HepG2 (cell line): Measurements from ENCODE around the gene EXOC1. TPM values are rescaled to one million over a fixed set of nuclear protein-coding genes. Genes with fewer than 3 reads are reported as not detected.

Experiments
- ATAC-seq: fragments of 200-7000 bp; cut with Tn5 transposase; 3 replicates; pipeline ENCODE4 v1.9.1; 2020; ENCODE audit warnings: mild to moderate bottlenecking, moderate library complexity
- BruUV-seq: library from RNA; stranded (reverse); fragments of 400-500 nt; replicated peaks from 2 replicates; lab custom pipeline; 2021; lab: Mats Ljungman, UMichigan
- CTCF ChIA-PET: fragments of 300-600 bp; formaldehyde crosslinking; extraction: SDS; loops from one replicate; lab custom pipeline; 2021; ENCODE audit warnings: low total read pairs, inconsistent platforms, low intra/inter-chr PET ratio; lab: Yijun Ruan, JAX
- POLR2A ChIA-PET: fragments of 350-600 bp; sonication (Branson Sonifier 250); formaldehyde crosslinking; loops from one replicate; lab custom pipeline; 2020; ENCODE audit warnings: antibody characterized with exemption, inconsistent platforms; lab: Yijun Ruan, JAX
- DNase-seq: peaks from one replicate; pipeline ENCODE4 v3.0.0-alpha.2; 2015; ENCODE audit warnings: low spot score
- FAIRE-seq: peaks from 3 replicates; lab custom pipeline; 2011; peaks lifted over from hg19 to GRCh38; lab: Jason Lieb, UNC
- H2AFZ ChIP-seq: one replicate; pipeline ENCODE4 v1.6.1; 2011; ENCODE audit warnings: low read length, inconsistent platforms
- H3K27ac ChIP-seq: fragments of 300-600 bp; 3 replicates; pipeline ENCODE4 v1.8.0; 2011; ENCODE audit warnings: mixed run types, mild to moderate bottlenecking, mixed read lengths, low read length, inconsistent platforms; ENCODE audit not compliant: insufficient read depth; ENCODE audit errors: extremely low read length
- H3K27me3 ChIP-seq, 2 experiments: fragments of 200-600 bp in 1 of 2; 2 replicates in 1 of 2; 3 replicates in 1 of 2; pipeline versions ENCODE4 v1.6.0 to v1.8.0; 2011; ENCODE audit warnings: low read length in 2 of 2, mild to moderate bottlenecking in 2 of 2, moderate library complexity in 2 of 2, inconsistent platforms in 1 of 2; ENCODE audit not compliant: insufficient read depth in 2 of 2, control insufficient read depth in 1 of 2
- H3K36me3 ChIP-seq, 2 experiments: fragments of 200-600 bp in 1 of 2; replicated peaks in 1 of 2; 2 replicates in 1 of 2; 3 replicates in 1 of 2; pipeline versions ENCODE4 v1.5.1 to v1.8.0; 2011; ENCODE audit warnings: low read length in 2 of 2, inconsistent platforms in 1 of 2; ENCODE audit not compliant: insufficient read depth in 2 of 2, control insufficient read depth in 1 of 2
- H3K4me1 ChIP-seq: 2 replicates; pipeline ENCODE4 v1.5.1; 2012; ENCODE audit warnings: low read length, inconsistent platforms; ENCODE audit not compliant: insufficient read depth
- H3K4me2 ChIP-seq: 2 replicates; pipeline ENCODE4 v1.6.0; 2011; ENCODE audit warnings: low read depth, low read length, inconsistent platforms
- H3K4me3 ChIP-seq, 3 experiments: fragments of 200-600 bp in 1 of 3; sonication (generic), shearing (Covaris generic) in 1 of 3; replicated peaks in 1 of 3; 2 replicates each; pipeline ENCODE4 v1.5.1; 2011 to 2016; ENCODE audit warnings: low read length in 3 of 3, inconsistent platforms in 2 of 3, low read depth in 2 of 3, mild to moderate bottlenecking in 2 of 3, control low read depth in 1 of 3, mixed read lengths in 1 of 3; ENCODE audit not compliant: insufficient read depth in 1 of 3
- H3K79me2 ChIP-seq: one replicate; pipeline ENCODE4 v1.6.1; 2011; ENCODE audit warnings: low read length, inconsistent platforms; ENCODE audit not compliant: insufficient read depth
- H3K9ac ChIP-seq: 2 replicates; pipeline ENCODE4 v1.6.0; 2011; ENCODE audit warnings: mild to moderate bottlenecking, low read depth, low read length, inconsistent platforms; ENCODE audit not compliant: insufficient read depth
- H3K9me3 ChIP-seq: 2 replicates; pipeline ENCODE4 v1.5.1; 2012; ENCODE audit warnings: mild to moderate bottlenecking, low read length
- H4K20me1 ChIP-seq: 2 replicates; pipeline ENCODE4 v1.6.0; 2011; ENCODE audit warnings: inconsistent platforms, mild to moderate bottlenecking, low read length, moderate library complexity; ENCODE audit not compliant: insufficient read depth
- ATAD3A ChIP-seq: sonication (generic); formaldehyde crosslinking; IDR thresholded peaks from 2 replicates; pipeline ENCODE4 v1.4.0; 2020; ENCODE audit warnings: missing genetic modification reagents
- FLYWCH1 ChIP-seq: sonication (generic); formaldehyde crosslinking; IDR thresholded peaks from 2 replicates; pipeline ENCODE4 v1.8.1; 2023; ENCODE audit warnings: mild to moderate bottlenecking, missing genetic modification reagents
- GATAD2A ChIP-seq: IDR thresholded peaks from 2 replicates; pipeline ENCODE4 v1.6.1; 2016
- MIXL1 ChIP-seq: IDR thresholded peaks from 2 replicates; pipeline ENCODE4 v1.6.1; 2016
- RAD21 ChIP-seq: fragments of 450-650 bp; formaldehyde crosslinking; IDR thresholded peaks from 2 replicates; pipeline ENCODE4 v1.5.0; 2020; ENCODE audit warnings: mild to moderate bottlenecking
- SAP130 ChIP-seq: IDR thresholded peaks from 2 replicates; pipeline ENCODE4 v1.6.1; 2016; ENCODE audit warnings: low read depth
- SMC3 ChIP-seq: IDR thresholded peaks from 2 replicates; pipeline ENCODE4 v1.6.1; 2011; ENCODE audit warnings: low read length, improper control_type of control experiment
- STAG1 ChIP-seq: sonication (generic); formaldehyde crosslinking; IDR thresholded peaks from 2 replicates; pipeline ENCODE4 v1.4.0; 2020; ENCODE audit warnings: missing genetic modification reagents
- WIZ ChIP-seq: sonication (generic); formaldehyde crosslinking; IDR thresholded peaks from 2 replicates; pipeline ENCODE4 v1.5.1; 2020; ENCODE audit warnings: mild to moderate bottlenecking, missing genetic modification reagents
- ZFP36L1 ChIP-seq: sonication (generic); formaldehyde crosslinking; IDR thresholded peaks from 2 replicates; pipeline ENCODE4 v1.8.0; 2022; ENCODE audit warnings: mild to moderate bottlenecking, missing genetic modification reagents, moderate library complexity
- ZNF296 ChIP-seq: sonication (generic); formaldehyde crosslinking; conservative IDR thresholded peaks from 2 replicates; pipeline ENCODE4 v1.5.0; 2020; ENCODE audit warnings: mild to moderate bottlenecking, missing genetic modification reagents
- WGBS: methylation state at CpG from one replicate; pipeline ENCODE4 v1.1.6; 2017; ENCODE audit warnings: low lambda C conversion rate; 5-methylcytosine and 5-hydroxymethylcytosine counted together
- in situ Hi-C: cut with HindIII; loops from 2 replicates; pipeline ENCODE4 v1.10.0; 2017; ENCODE audit warnings: low pct_unique_long_range_greater_than_20kb; ENCODE audit not compliant: extremely low pct_ligation_motif_present
- intact Hi-C: fragments of 100-400 bp; cut with micrococcal nuclease; formaldehyde crosslinking; loops from one replicate; pipeline ENCODE4 v1.10.0; 2022; ENCODE audit not compliant: unreplicated experiment
- polyA plus RNA-seq, 8 experiments: library from polyadenylated mRNA; depleted of rRNA in 3 of 8; stranded (reverse) in 7 of 8; unstranded in 1 of 8; fragments of >200 nt; fragmentation: Illumina TruSeq in 4 of 8; extraction: Trizol in 4 of 8; gene quantifications; 2 replicates each; pipeline versions ENCODE4 v1.2.1 to v1.2.3, GENCODE V29; 2011 to 2016; ENCODE audit warnings: low read depth in 4 of 8, missing spikeins in 1 of 8, mixed read lengths in 1 of 8; ENCODE audit not compliant: insufficient read depth in 1 of 8
- total RNA-seq, 5 experiments: library from RNA; depleted of rRNA; stranded (reverse); fragments of >200 nt; fragmentation: Illumina TruSeq; extraction: Trizol; gene quantifications; 2 replicates each; pipeline ENCODE4 v1.2.3, GENCODE V29; 2016; ENCODE audit warnings: low read depth in 1 of 5
- TF ChIP-seq, protein P1 (sequence below): sonication (generic); formaldehyde crosslinking; IDR thresholded peaks from 2 replicates; pipeline ENCODE4 v1.5.0; 2020; ENCODE audit warnings: mild to moderate bottlenecking, missing genetic modification reagents, moderate library complexity
- TF ChIP-seq, protein P2 (sequence below): sonication (generic); formaldehyde crosslinking; IDR thresholded peaks from 2 replicates; pipeline ENCODE4 v1.8.1; 2022; ENCODE audit warnings: mild to moderate bottlenecking, missing genetic modification reagents

The EXOC1 gene
- total and polyA plus RNA-seq, 2 of the 13 experiments (the other 11 are each of a cell fraction or from before 2014, with no cell fraction given), result 9.1 to 18.4 TPM

DNA sequence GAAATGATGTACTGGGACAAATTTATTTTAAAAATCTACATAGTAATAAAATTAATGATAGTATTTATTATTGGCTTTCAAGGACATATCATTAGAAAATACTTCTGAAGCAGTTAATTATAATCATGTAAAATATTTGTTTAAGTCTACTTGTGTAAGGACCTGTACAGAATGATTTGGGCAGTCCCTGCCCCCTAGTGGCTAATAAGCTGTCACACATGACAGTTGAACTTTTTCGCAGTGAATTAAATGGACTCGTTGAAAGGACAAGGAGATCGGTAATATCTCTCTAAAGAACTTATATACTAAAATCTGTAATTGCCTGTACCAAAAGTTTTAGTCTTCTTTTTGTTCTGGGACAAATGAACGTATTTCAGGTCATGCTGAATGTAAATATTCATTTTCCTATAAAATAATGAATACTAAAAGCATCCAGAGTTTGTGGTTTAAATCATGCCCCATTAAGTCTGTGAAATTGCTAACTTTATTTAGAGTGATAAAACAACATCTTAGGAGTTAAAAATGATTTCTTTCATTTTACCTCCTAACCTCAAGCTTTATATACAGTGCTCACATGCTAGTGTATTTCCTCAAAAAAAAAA lies 13.6 kb downstream of the EXOC1 start:
- in situ Hi-C loops, result loop anchor here (25.0 kb wide), 1 partner anchor 480 kb away; the partner anchor contains the start of gene TMEM165
- intact Hi-C loops, result loop anchor here (2.0 to 10.0 kb wide), 2 partner anchors 122 to 682 kb away; no protein-coding TSS in a partner anchor
- Histone ChIP-seq H2AFZ (no peak overlapping the region), H3K9me3 (no peaks in the 10 kb centered on the region)
- TF ChIP-seq ATAD3A (CRISPR knock-in tag) (no peak), WIZ (CRISPR knock-in tag) (no peak), ZFP36L1 (no peak), GATAD2A (CRISPR knock-in tag) (0 out of 2 replicates have a peak, but pooled peaks have one; percentile 16), SMC3 (peak; percentile 67), MIXL1 (CRISPR knock-in tag) (peak; percentile 50; the same call in 1 of the 2 replicates), SAP130 (CRISPR knock-in tag) (0 out of 2 replicates have a peak, but pooled peaks have one; percentile 12), STAG1 (peak; percentile 77), ZNF296 (CRISPR knock-in tag) (no peak), RAD21 (CRISPR knock-in tag) (peak; percentile 47; the same call in 1 of the 2 replicates), FLYWCH1 (CRISPR knock-in tag) (no peak)
- TF ChIP-seq, protein P1, sequence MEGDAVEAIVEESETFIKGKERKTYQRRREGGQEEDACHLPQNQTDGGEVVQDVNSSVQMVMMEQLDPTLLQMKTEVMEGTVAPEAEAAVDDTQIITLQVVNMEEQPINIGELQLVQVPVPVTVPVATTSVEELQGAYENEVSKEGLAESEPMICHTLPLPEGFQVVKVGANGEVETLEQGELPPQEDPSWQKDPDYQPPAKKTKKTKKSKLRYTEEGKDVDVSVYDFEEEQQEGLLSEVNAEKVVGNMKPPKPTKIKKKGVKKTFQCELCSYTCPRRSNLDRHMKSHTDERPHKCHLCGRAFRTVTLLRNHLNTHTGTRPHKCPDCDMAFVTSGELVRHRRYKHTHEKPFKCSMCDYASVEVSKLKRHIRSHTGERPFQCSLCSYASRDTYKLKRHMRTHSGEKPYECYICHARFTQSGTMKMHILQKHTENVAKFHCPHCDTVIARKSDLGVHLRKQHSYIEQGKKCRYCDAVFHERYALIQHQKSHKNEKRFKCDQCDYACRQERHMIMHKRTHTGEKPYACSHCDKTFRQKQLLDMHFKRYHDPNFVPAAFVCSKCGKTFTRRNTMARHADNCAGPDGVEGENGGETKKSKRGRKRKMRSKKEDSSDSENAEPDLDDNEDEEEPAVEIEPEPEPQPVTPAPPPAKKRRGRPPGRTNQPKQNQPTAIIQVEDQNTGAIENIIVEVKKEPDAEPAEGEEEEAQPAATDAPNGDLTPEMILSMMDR, result peak; percentile 78
- TF ChIP-seq, protein P2, sequence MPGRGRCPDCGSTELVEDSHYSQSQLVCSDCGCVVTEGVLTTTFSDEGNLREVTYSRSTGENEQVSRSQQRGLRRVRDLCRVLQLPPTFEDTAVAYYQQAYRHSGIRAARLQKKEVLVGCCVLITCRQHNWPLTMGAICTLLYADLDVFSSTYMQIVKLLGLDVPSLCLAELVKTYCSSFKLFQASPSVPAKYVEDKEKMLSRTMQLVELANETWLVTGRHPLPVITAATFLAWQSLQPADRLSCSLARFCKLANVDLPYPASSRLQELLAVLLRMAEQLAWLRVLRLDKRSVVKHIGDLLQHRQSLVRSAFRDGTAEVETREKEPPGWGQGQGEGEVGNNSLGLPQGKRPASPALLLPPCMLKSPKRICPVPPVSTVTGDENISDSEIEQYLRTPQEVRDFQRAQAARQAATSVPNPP (CRISPR knock-in tag), result no peak
- TF ChIP-seq, all 625 proteins: peak for 7
- no peak overlapping the region for H3K27ac ChIP-seq
- no peak overlapping the region for H3K4me2 ChIP-seq
- no peaks in the 10 kb centered on the region for H4K20me1 ChIP-seq
- H3K27me3 ChIP-seq, result no peaks in the 10 kb centered on the region
- H3K36me3 ChIP-seq, result peaks cover 5 to 43% of the 10 kb centered on the region in 2 experiments; a peak in 4 of 5 replicates
- peak; percentile 37 for FAIRE-seq
- DNase-seq, result peak; percentile 65
- no peak overlapping the region for H3K4me3 ChIP-seq
- no peak overlapping the region for H3K9ac ChIP-seq
- H3K4me1 ChIP-seq, result peaks cover 6% of the 10 kb centered on the region; the same call in 1 of the 2 replicates
- CTCF ChIA-PET, result interaction anchor here (0.7 kb wide), 1 partner anchor 682 kb away, joined by 4 read pairs; no protein-coding TSS in a partner anchor
- no TSS peak for BruUV-seq
- 13% methylated on average over 4 of the region's 4 CpGs for WGBS
- POLR2A ChIA-PET, result no interaction called here
- peak; percentile 85 for ATAC-seq
- H3K79me2 ChIP-seq, result no peaks in the 10 kb centered on the region
